ENCODE measurements around the gene CACNA2D3.

Gene CACNA2D3

GRCh38 chr3:54434756-54435155 is 312.4 kb downstream of the CACNA2D3 start:
- TF ChIP-seq GATA2 (IDR thresholded peaks at IDR 0.05; ENCODE audit: low read depth, low read length), result no peak
- no peak for TF ChIP-seq GATA3 (IDR thresholded peaks at IDR 0.05; ENCODE audit: low read depth, low read length)

GRCh38 chr3:54437271-54437670 is 314.9 kb downstream of the CACNA2D3 start:
- TF ChIP-seq GATA2 (IDR thresholded peaks at IDR 0.05; ENCODE audit: low read depth, low read length), result no peak
- TF ChIP-seq GATA3 (IDR thresholded peaks at IDR 0.05; ENCODE audit: low read depth, low read length), result no peak

- TF ChIP-seq GATA2 (IDR thresholded peaks at IDR 0.05; ENCODE audit: low read depth, low read length) (no peak), GATA3 (IDR thresholded peaks at IDR 0.05; ENCODE audit: low read depth, low read length) (no peak)
Measured at GRCh38 chr3:54443561-54444161, 321.3 kb downstream of the CACNA2D3 start.

GRCh38 chr3:54445630-54446029 is 323.3 kb downstream of the CACNA2D3 start:
- TF ChIP-seq GATA3 (IDR thresholded peaks at IDR 0.05; ENCODE audit: low read depth, low read length) (no peak), GATA2 (IDR thresholded peaks at IDR 0.05; ENCODE audit: low read depth, low read length) (no peak)

- no peak for TF ChIP-seq GATA2 (IDR thresholded peaks at IDR 0.05; ENCODE audit: low read depth, low read length)
- no peak for TF ChIP-seq GATA3 (IDR thresholded peaks at IDR 0.05; ENCODE audit: low read depth, low read length)
Measured at GRCh38 chr3:54447427-54447826, 325.1 kb downstream of the CACNA2D3 start.

GRCh38 chr3:54454806-54455205 is 332.5 kb downstream of the CACNA2D3 start:
- TF ChIP-seq GATA2 (IDR thresholded peaks at IDR 0.05; ENCODE audit: low read depth, low read length), result no peak
- no peak for TF ChIP-seq GATA3 (IDR thresholded peaks at IDR 0.05; ENCODE audit: low read depth, low read length)

GRCh38 chr3:54458357-54458756 is 336.0 kb downstream of the CACNA2D3 start:
- TF ChIP-seq GATA2 (IDR thresholded peaks at IDR 0.05; ENCODE audit: low read depth, low read length) (no peak), GATA3 (IDR thresholded peaks at IDR 0.05; ENCODE audit: low read depth, low read length) (no peak)

- TF ChIP-seq GATA3 (IDR thresholded peaks at IDR 0.05; ENCODE audit: low read depth, low read length), result no peak
- TF ChIP-seq GATA2 (IDR thresholded peaks at IDR 0.05; ENCODE audit: low read depth, low read length), result no peak
Measured at GRCh38 chr3:54476891-54477290, 354.5 kb downstream of the CACNA2D3 start.

GRCh38 chr3:54481606-54482365 is 359.4 kb downstream of the CACNA2D3 start:
- TF ChIP-seq GATA3 (IDR thresholded peaks at IDR 0.05; ENCODE audit: low read depth, low read length), result no peak
- TF ChIP-seq GATA2 (IDR thresholded peaks at IDR 0.05; ENCODE audit: low read depth, low read length), result no peak

- TF ChIP-seq GATA3 (IDR thresholded peaks at IDR 0.05; ENCODE audit: low read depth, low read length), result no peak
- TF ChIP-seq GATA2 (IDR thresholded peaks at IDR 0.05; ENCODE audit: low read depth, low read length), result no peak
Measured at GRCh38 chr3:54484334-54484733, 362.0 kb downstream of the CACNA2D3 start.

GRCh38 chr3:54486317-54486716 is 364.0 kb downstream of the CACNA2D3 start:
- no peak for TF ChIP-seq GATA3 (IDR thresholded peaks at IDR 0.05; ENCODE audit: low read depth, low read length)
- TF ChIP-seq GATA2 (IDR thresholded peaks at IDR 0.05; ENCODE audit: low read depth, low read length), result no peak

GRCh38 chr3:54488297-54488696 is 365.9 kb downstream of the CACNA2D3 start:
- TF ChIP-seq GATA2 (IDR thresholded peaks at IDR 0.05; ENCODE audit: low read depth, low read length), result no peak

GRCh38 chr3:54494209-54494608 is 371.9 kb downstream of the CACNA2D3 start:
- TF ChIP-seq GATA2 (IDR thresholded peaks at IDR 0.05; ENCODE audit: low read depth, low read length), result no peak
- no peak for TF ChIP-seq GATA3 (IDR thresholded peaks at IDR 0.05; ENCODE audit: low read depth, low read length)

GRCh38 chr3:54506603-54507002 is 384.3 kb downstream of the CACNA2D3 start:
- no peak for TF ChIP-seq GATA3 (IDR thresholded peaks at IDR 0.05; ENCODE audit: low read depth, low read length)
- TF ChIP-seq GATA2 (IDR thresholded peaks at IDR 0.05; ENCODE audit: low read depth, low read length), result no peak

- TF ChIP-seq GATA2 (IDR thresholded peaks at IDR 0.05; ENCODE audit: low read depth, low read length) (no peak), GATA3 (IDR thresholded peaks at IDR 0.05; ENCODE audit: low read depth, low read length) (no peak)
Measured at GRCh38 chr3:54507876-54508460, 385.6 kb downstream of the CACNA2D3 start.
